Liver (tissue), 9 donors: ENCODE data around the gene COL15A1. TPM values are rescaled to one million over a fixed set of nuclear protein-coding genes. Genes with fewer than 3 reads are reported as not detected.

ENCODE experiments used
- DNase-seq: peaks from one replicate; pipeline ENCODE4 v3.0.0-alpha.2; 2017; ENCODE audit warnings: low spot score
- H3K27ac ChIP-seq, 2 donors: one replicate each; pipeline ENCODE4 v1.7.0; 2013; ENCODE audit warnings: inconsistent platforms in 2 of 2, low read length in 2 of 2, control low read depth in 1 of 2, low read depth in 1 of 2, mild to moderate bottlenecking in 1 of 2
- H3K27me3 ChIP-seq, 4 donors: one replicate each; pipeline versions ENCODE4 v1.6.1 to v1.7.0; 2013; ENCODE audit warnings: low read length in 3 of 4, inconsistent platforms in 1 of 4, mild to moderate bottlenecking in 1 of 4, moderate library complexity in 1 of 4; ENCODE audit not compliant: control insufficient read depth in 4 of 4, insufficient read depth in 4 of 4
- H3K36me3 ChIP-seq, 4 donors: one replicate each; pipeline versions ENCODE4 v1.6.1 to v1.7.0; 2013; ENCODE audit warnings: low read length in 3 of 4, mild to moderate bottlenecking in 3 of 4, low read depth in 1 of 4, moderate library complexity in 1 of 4; ENCODE audit not compliant: control insufficient read depth in 4 of 4, insufficient read depth in 3 of 4
- H3K4me1 ChIP-seq, 4 donors: one replicate each; pipeline versions ENCODE4 v1.6.1 to v1.7.0; 2013; ENCODE audit warnings: low read length in 3 of 4, mild to moderate bottlenecking in 3 of 4, moderate library complexity in 1 of 4; ENCODE audit not compliant: control insufficient read depth in 4 of 4, insufficient read depth in 4 of 4
- H3K4me3 ChIP-seq, 3 donors: one replicate each; pipeline versions ENCODE4 v1.6.1 to v1.7.0; 2013; ENCODE audit warnings: low read length in 3 of 3, control low read depth in 1 of 3, low read depth in 1 of 3, mild to moderate bottlenecking in 1 of 3
- H3K9ac ChIP-seq, 2 donors: one replicate each; pipeline ENCODE4 v1.7.0; 2013; ENCODE audit warnings: low read length in 2 of 2, mild to moderate bottlenecking in 2 of 2, moderate library complexity in 2 of 2, control low read depth in 1 of 2, low read depth in 1 of 2
- H3K9me3 ChIP-seq, 4 donors: one replicate each; pipeline versions ENCODE4 v1.6.1 to v1.7.0; 2013; ENCODE audit warnings: low read length in 3 of 4; ENCODE audit not compliant: control insufficient read depth in 4 of 4
- HNF4G ChIP-seq: IDR thresholded peaks from 2 replicates; pipeline ENCODE4 v1.6.1; 2016; ENCODE audit warnings: antibody characterized with exemption
- RAD21 ChIP-seq, 2 donors: IDR thresholded peaks; 2 replicates each; pipeline ENCODE4 v1.6.1; 2016; ENCODE audit warnings: antibody characterized with exemption in 2 of 2, mild to moderate bottlenecking in 2 of 2
- RXRA ChIP-seq, 2 donors: IDR thresholded peaks; 2 replicates each; pipeline ENCODE4 v1.6.1; 2017 to 2018; ENCODE audit warnings: antibody characterized with exemption in 2 of 2, mild to moderate bottlenecking in 1 of 2
- SP1 ChIP-seq: IDR thresholded peaks from 2 replicates; pipeline ENCODE4 v1.6.1; 2018; ENCODE audit warnings: antibody characterized with exemption, mild to moderate bottlenecking
- YY1 ChIP-seq: IDR thresholded peaks from 2 replicates; pipeline ENCODE4 v1.6.1; 2016; ENCODE audit warnings: antibody characterized with exemption, mild to moderate bottlenecking
- WGBS: extraction: QIAGEN DNeasy Blood & Tissue Kit; methylation state at CpG from one replicate; pipeline ENCODE4 v1.1.7; 2013; 5-methylcytosine and 5-hydroxymethylcytosine counted together
- polyA plus RNA-seq, 2 donors: library from polyadenylated mRNA; stranded (reverse) in 1 of 2; unstranded in 1 of 2; fragments of 200-250 nt in 1 of 2; fragments of >200 nt in 1 of 2; fragmentation: Nextera tagmentation in 1 of 2; extraction: Ambion mirVana in 1 of 2; gene quantifications; one replicate each; pipeline versions ENCODE4 v1.2.1 to v1.2.3, GENCODE V29; 2013 to 2015
- total RNA-seq, 2 donors: library from RNA; depleted of rRNA; stranded (reverse); fragments of >200 nt; gene quantifications; one replicate each; pipeline ENCODE4 v1.2.3, GENCODE V29; 2014
- TF ChIP-seq, protein P1 (sequence below): IDR thresholded peaks from 2 replicates; pipeline ENCODE4 v1.6.1; 2016; ENCODE audit warnings: antibody characterized with exemption, mild to moderate bottlenecking
- TF ChIP-seq, protein P2 (sequence below): fragments of 150-350 bp; IDR thresholded peaks from 2 replicates; pipeline ENCODE4 v1.5.1; 2017; ENCODE audit warnings: improper control_type of control experiment, low read depth, low read length; ENCODE audit not compliant: missing input control
- donor health status: healthy.
- donor health status: healthy.
- donor health status: healthy.
- donor health status: healthy.
- donor health status: healthy.

The COL15A1 gene
- total and polyA plus RNA-seq, 4 donors = 0.10 to 0.42 (median 0.24) TPM

DNA sequence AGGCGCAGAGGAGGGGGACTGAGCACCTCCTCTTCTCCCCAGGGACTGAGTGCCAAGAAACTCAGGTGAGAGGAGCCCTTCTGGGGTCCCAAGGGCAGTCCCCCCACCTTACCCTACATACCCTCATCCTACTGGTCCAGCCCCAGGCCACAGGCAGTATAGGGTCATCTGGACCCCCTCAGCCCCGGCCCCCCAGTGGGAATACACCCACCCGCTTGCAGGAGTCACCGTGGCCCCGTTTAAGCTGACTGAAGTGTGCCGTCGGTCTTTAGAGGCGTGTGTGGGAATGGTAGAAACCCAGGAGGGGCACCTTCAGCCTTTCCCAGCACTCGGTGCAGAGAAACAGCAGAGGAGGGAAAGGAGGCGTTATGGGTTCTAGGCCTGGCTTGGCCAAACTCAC lies 30.8 kb downstream of the COL15A1 start:
- Histone ChIP-seq H3K9ac (no peak overlapping the region), H3K27me3 (no peaks in the 10 kb centered on the region), H3K4me1 (peaks cover 0 to 8% (median 4%) of the 10 kb centered on the region in 4 donors), H3K9me3 (no peaks in the 10 kb centered on the region), H3K27ac (no peak overlapping the region), H3K4me3 (no peak overlapping the region), H3K36me3 (no peaks in the 10 kb centered on the region)
- DNase-seq = no peak
- WGBS = 53% methylated on average over 10 of the region's 10 CpGs
- no peak for TF ChIP-seq RXRA (IDR thresholded peaks at IDR 0.05)

DNA sequence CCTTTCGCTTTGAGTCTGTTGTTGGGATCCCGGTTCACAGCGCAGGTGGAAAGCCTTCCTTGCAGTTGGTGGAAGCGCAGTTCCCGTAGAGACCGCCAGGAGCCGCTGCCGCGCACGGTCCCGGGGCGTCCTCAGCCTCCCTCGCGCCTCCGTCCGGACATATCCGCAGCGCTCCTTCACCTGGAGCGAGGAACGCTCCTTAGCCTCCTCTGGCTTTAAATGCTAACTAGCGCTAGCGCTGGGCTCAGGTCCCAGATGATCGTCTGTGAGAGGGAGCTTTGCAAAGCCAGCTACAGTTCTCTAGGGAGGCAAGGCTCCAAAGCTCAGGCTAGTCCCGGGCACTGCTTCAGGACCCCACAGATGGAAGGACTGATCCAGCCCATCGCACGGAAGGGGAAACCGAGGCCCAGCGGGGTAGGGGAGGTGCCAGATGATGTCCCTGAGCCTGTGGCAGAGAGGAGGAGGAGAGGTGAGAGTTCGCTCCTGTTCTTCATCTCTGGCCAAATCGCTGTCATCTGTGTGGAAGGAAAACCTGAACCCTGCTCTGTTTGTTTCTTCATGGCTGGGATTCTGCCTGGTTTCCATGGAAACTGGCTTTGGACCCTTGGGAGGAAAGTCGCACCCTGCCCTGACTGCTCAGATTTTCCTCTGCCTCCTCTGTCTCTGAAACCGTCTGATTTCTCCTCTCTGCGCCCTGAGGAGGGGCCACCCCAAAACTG lies 31.4 kb downstream of the COL15A1 start:
- Histone ChIP-seq H3K4me3 (no peak overlapping the region), H3K9ac (no peak overlapping the region)
- WGBS = 14% methylated on average over 33 of the region's 33 CpGs

DNA sequence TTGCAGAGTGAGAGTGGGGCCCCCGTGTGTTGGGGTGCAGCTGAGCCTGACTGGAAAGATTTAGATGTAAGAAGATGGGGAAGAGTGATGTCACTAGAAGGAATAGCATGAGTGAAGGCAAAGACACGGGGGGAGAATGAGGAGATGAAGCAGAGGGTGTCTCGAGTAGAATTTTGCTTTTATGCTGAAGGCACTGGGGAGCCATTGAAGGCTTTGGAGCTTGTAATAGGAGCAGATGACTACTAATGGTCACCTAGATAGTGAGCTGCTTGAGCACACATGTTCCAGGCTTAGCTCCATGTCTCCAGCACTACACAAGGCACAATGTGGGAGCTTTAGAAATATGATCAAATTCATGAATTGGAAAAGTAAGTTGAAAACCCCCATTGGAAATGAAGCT lies 32.1 kb downstream of the COL15A1 start:
- H3K27me3 ChIP-seq = no peaks in the 10 kb centered on the region
- H3K36me3 ChIP-seq = no peaks in the 10 kb centered on the region
- H3K9me3 ChIP-seq = no peaks in the 10 kb centered on the region
- WGBS = 85% methylated on average over 3 of the region's 3 CpGs
- H3K9ac ChIP-seq = no peak overlapping the region
- no peak for DNase-seq
- H3K4me3 ChIP-seq = no peak overlapping the region
- peaks cover 0 to 8% (median 4%) of the 10 kb centered on the region in 4 donors for H3K4me1 ChIP-seq
- no peak overlapping the region for H3K27ac ChIP-seq
- TF ChIP-seq, protein P1, sequence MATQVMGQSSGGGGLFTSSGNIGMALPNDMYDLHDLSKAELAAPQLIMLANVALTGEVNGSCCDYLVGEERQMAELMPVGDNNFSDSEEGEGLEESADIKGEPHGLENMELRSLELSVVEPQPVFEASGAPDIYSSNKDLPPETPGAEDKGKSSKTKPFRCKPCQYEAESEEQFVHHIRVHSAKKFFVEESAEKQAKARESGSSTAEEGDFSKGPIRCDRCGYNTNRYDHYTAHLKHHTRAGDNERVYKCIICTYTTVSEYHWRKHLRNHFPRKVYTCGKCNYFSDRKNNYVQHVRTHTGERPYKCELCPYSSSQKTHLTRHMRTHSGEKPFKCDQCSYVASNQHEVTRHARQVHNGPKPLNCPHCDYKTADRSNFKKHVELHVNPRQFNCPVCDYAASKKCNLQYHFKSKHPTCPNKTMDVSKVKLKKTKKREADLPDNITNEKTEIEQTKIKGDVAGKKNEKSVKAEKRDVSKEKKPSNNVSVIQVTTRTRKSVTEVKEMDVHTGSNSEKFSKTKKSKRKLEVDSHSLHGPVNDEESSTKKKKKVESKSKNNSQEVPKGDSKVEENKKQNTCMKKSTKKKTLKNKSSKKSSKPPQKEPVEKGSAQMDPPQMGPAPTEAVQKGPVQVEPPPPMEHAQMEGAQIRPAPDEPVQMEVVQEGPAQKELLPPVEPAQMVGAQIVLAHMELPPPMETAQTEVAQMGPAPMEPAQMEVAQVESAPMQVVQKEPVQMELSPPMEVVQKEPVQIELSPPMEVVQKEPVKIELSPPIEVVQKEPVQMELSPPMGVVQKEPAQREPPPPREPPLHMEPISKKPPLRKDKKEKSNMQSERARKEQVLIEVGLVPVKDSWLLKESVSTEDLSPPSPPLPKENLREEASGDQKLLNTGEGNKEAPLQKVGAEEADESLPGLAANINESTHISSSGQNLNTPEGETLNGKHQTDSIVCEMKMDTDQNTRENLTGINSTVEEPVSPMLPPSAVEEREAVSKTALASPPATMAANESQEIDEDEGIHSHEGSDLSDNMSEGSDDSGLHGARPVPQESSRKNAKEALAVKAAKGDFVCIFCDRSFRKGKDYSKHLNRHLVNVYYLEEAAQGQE = no peak
- TF ChIP-seq YY1 = no peak
- no peak for TF ChIP-seq RXRA (IDR thresholded peaks at IDR 0.05)

More for the DNA sequence above, 31.4 kb downstream of the COL15A1 start:
- H3K36me3 ChIP-seq = no peaks in the 10 kb centered on the region
- peaks cover 0 to 8% (median 4%) of the 10 kb centered on the region in 4 donors for H3K4me1 ChIP-seq
- no peak for TF ChIP-seq SP1
- TF ChIP-seq RAD21 (IDR thresholded peaks at IDR 0.05) = peak; percentile 80 to 90
- TF ChIP-seq HNF4G = no peak
- TF ChIP-seq, protein P1 = no peak
- TF ChIP-seq, protein P2, sequence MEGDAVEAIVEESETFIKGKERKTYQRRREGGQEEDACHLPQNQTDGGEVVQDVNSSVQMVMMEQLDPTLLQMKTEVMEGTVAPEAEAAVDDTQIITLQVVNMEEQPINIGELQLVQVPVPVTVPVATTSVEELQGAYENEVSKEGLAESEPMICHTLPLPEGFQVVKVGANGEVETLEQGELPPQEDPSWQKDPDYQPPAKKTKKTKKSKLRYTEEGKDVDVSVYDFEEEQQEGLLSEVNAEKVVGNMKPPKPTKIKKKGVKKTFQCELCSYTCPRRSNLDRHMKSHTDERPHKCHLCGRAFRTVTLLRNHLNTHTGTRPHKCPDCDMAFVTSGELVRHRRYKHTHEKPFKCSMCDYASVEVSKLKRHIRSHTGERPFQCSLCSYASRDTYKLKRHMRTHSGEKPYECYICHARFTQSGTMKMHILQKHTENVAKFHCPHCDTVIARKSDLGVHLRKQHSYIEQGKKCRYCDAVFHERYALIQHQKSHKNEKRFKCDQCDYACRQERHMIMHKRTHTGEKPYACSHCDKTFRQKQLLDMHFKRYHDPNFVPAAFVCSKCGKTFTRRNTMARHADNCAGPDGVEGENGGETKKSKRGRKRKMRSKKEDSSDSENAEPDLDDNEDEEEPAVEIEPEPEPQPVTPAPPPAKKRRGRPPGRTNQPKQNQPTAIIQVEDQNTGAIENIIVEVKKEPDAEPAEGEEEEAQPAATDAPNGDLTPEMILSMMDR = peak; percentile 96
- H3K27ac ChIP-seq = no peak overlapping the region
- DNase-seq = peak; percentile 86
- H3K27me3 ChIP-seq = no peaks in the 10 kb centered on the region
- no peaks in the 10 kb centered on the region for H3K9me3 ChIP-seq
